NCI-H526 treated with DMSO at 0.1 percent for 48 hours (cell line): ENCODE data around the gene ANK2.

ENCODE experiments used
- DNase-seq: peaks from one replicate; lab custom pipeline; 2025; lab: John Stamatoyannopoulos, UW

ANK2 gene

GRCh38 chr4:113347245-113347644 lies 297.8 kb downstream of the ANK2 start:
- no peak for DNase-seq

- DNase-seq: no peak
These were observed 300.0 kb downstream of the ANK2 start for GRCh38 chr4:113349430-113349829.

- DNase-seq: no peak
These were observed 301.1 kb downstream of the ANK2 start for GRCh38 chr4:113350576-113350975.

- no peak for DNase-seq
These were observed 306.3 kb downstream of the ANK2 start for GRCh38 chr4:113355550-113356371.

- no peak for DNase-seq
These were observed 307.0 kb downstream of the ANK2 start for GRCh38 chr4:113356453-113356852.

- no peak for DNase-seq
These were observed 309.3 kb downstream of the ANK2 start for GRCh38 chr4:113358784-113359183.

GRCh38 chr4:113365377-113365776 lies 315.9 kb downstream of the ANK2 start:
- DNase-seq: no peak

GRCh38 chr4:113368056-113368455 lies 318.6 kb downstream of the ANK2 start:
- DNase-seq: no peak

- no peak for DNase-seq
These were observed 321.7 kb downstream of the ANK2 start for GRCh38 chr4:113371111-113371510.

- DNase-seq: no peak
These were observed 326.7 kb downstream of the ANK2 start for GRCh38 chr4:113375964-113376666.

- DNase-seq: no peak
These were observed 329.4 kb downstream of the ANK2 start for GRCh38 chr4:113378836-113379235.

GRCh38 chr4:113382704-113383103 lies 333.3 kb downstream of the ANK2 start:
- no peak for DNase-seq

- DNase-seq: no peak
These were observed 333.8 kb downstream of the ANK2 start for GRCh38 chr4:113383111-113383785.

GRCh38 chr4:113384600-113384999 lies 335.1 kb downstream of the ANK2 start:
- DNase-seq: no peak

- DNase-seq: no peak
These were observed 335.9 kb downstream of the ANK2 start for GRCh38 chr4:113385281-113385899.

GRCh38 chr4:113389160-113389559 lies 339.7 kb downstream of the ANK2 start:
- no peak for DNase-seq

GRCh38 chr4:113390850-113391249 lies 341.4 kb downstream of the ANK2 start:
- DNase-seq: no peak

GRCh38 chr4:113394108-113394729 lies 344.8 kb downstream of the ANK2 start:
- DNase-seq: no peak

GRCh38 chr4:113394730-113395530 lies 345.5 kb downstream of the ANK2 start:
- DNase-seq: peak; percentile 70

- DNase-seq: no peak
These were observed 347.8 kb downstream of the ANK2 start for GRCh38 chr4:113397114-113397701.
